ENCODE data around the gene CCND1. TPM values are rescaled to one million over a fixed set of nuclear protein-coding genes. Genes with fewer than 3 reads are reported as not detected.

CCND1 gene
- total and polyA plus RNA-seq, 3 donors from 2014 or later, result 8.8 to 16.4 (median 13.7) TPM

GRCh38 chr11:69632900-69633299 lies 8.1 kb upstream of the CCND1 start:
- Histone ChIP-seq H3K27ac (no peak overlapping the region), H3K4me3 (no peak overlapping the region), H3K9me3 (no peaks in the 10 kb centered on the region), H3K27me3 (no peaks in the 10 kb centered on the region), H3K36me3 (ENCODE audit: low read depth, missing control alignments) (no peaks in the 10 kb centered on the region), H3K4me1 (peaks cover 12% of the 10 kb centered on the region)
- TF ChIP-seq CTCF (IDR thresholded peaks at IDR 0.05), result no peak
- no peak for TF ChIP-seq POLR2A (IDR thresholded peaks at IDR 0.05)
- 88 to 95% methylated on average over 4 of the region's 4 CpGs for WGBS, 2 donors
- intact Hi-C loops (cut with DNase I; ENCODE audit: low total_unique reads), result loop anchor here (10.0 kb wide), 2 partner anchors 188 to 338 kb away; partner anchors contain the start of gene MYEOV
- no peak for DNase-seq

GRCh38 chr11:69634069-69634468 lies 6.9 kb upstream of the CCND1 start:
- no peak overlapping the region for H3K4me3 ChIP-seq
- TF ChIP-seq POLR2A (IDR thresholded peaks at IDR 0.05) (no peak), CTCF (IDR thresholded peaks at IDR 0.05) (no peak)
- DNase-seq, result no peak
- H3K9me3 ChIP-seq, result no peaks in the 10 kb centered on the region
- H3K27ac ChIP-seq, result no peak overlapping the region
- H3K36me3 ChIP-seq (ENCODE audit: low read depth, missing control alignments), result no peaks in the 10 kb centered on the region
- peaks cover 14% of the 10 kb centered on the region for H3K4me1 ChIP-seq
- WGBS, 2 donors, result 91 to 92% methylated on average over 6 of the region's 6 CpGs
- intact Hi-C loops (cut with DNase I; ENCODE audit: low total_unique reads), result loop anchor here (10.0 kb wide), 2 partner anchors 189 to 339 kb away; partner anchors contain the start of gene MYEOV
- H3K27me3 ChIP-seq, result no peaks in the 10 kb centered on the region

GRCh38 chr11:69634590-69634989 lies 6.4 kb upstream of the CCND1 start:
- Histone ChIP-seq H3K4me3 (no peak overlapping the region), H3K4me1 (peaks cover 19% of the 10 kb centered on the region), H3K36me3 (ENCODE audit: low read depth, missing control alignments) (no peaks in the 10 kb centered on the region), H3K9me3 (no peaks in the 10 kb centered on the region), H3K27me3 (no peaks in the 10 kb centered on the region), H3K27ac (no peak overlapping the region)
- no peak for DNase-seq
- intact Hi-C loops (cut with DNase I; ENCODE audit: low total_unique reads), result loop anchor here (10.0 kb wide), 2 partner anchors 190 to 340 kb away; partner anchors contain the start of gene MYEOV
- TF ChIP-seq CTCF (IDR thresholded peaks at IDR 0.05) (no peak), POLR2A (IDR thresholded peaks at IDR 0.05) (no peak)
- WGBS, 2 donors, result 83 to 87% methylated on average over 7 of the region's 7 CpGs

- Histone ChIP-seq H3K4me1 (peaks cover 19% of the 10 kb centered on the region), H3K27me3 (no peaks in the 10 kb centered on the region), H3K27ac (no peak overlapping the region), H3K9me3 (no peaks in the 10 kb centered on the region), H3K4me3 (no peak overlapping the region), H3K36me3 (ENCODE audit: low read depth, missing control alignments) (no peaks in the 10 kb centered on the region)
- no peak for DNase-seq
- 69 to 72% methylated on average over 6 of the region's 6 CpGs for WGBS, 2 donors
- TF ChIP-seq CTCF (IDR thresholded peaks at IDR 0.05) (no peak), POLR2A (IDR thresholded peaks at IDR 0.05) (no peak)
- intact Hi-C loops (cut with DNase I; ENCODE audit: low total_unique reads), result loop anchor here (10.0 kb wide), 2 partner anchors 190 to 340 kb away; partner anchors contain the start of gene MYEOV
Measured at GRCh38 chr11:69635195-69635594, 5.8 kb upstream of the CCND1 start.
